SK-N-MC (cell line): ENCODE measurements around the gene STAG2.

ENCODE experiments used
- EZH2 ChIP-seq: fragments of 200-600 bp; sonication (generic); IDR thresholded peaks from one replicate; pipeline ENCODE4 v1.6.1; 2017; ENCODE audit warnings: antibody characterized with exemption
- FOXP2 ChIP-seq: optimal IDR thresholded peaks from 2 replicates; pipeline ENCODE3; 2011; ENCODE audit warnings: mild to moderate bottlenecking, moderate library complexity; ENCODE audit not compliant: insufficient read depth; ENCODE audit errors: extremely low read length, control extremely low read depth
- POLR2AphosphoS5 ChIP-seq: IDR thresholded peaks from 2 replicates; pipeline ENCODE4 v1.6.1; 2012; ENCODE audit warnings: mild to moderate bottlenecking, low read depth, low read length, borderline replicate concordance

DNA sequence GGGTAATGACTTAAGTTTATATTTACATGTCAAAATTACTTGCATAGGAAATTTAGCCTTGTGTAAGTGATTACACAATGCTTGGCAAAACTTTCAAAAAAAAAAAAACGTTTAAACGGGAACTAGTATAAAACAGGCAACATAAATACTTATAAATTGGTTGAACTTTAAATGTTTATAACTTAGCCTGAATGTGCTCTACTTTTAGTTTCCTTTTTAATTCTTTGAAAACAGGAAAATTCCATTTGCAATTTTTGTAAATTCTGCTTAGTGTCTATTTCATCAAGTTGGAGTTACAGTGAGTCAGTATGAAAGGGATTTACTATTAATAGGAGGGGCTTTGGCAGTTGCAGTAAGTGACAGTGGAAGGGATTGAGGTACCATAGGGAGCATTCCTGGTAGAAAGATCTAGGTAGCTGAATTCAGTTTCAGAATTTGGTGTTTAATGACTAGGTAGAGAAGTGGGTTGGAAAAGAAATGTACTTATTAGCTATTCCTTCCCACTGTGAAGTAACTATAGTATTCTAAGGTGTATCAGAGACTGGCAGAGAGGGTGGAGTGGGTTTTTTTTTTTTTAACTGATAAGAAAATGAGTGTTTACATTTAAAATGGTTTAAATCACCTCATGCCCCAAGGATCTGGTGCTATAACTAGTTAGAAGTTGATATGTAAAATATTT lies 2.8 kb downstream of the STAG2 start:
- TF ChIP-seq POLR2AphosphoS5, result no peak
- TF ChIP-seq EZH2, result no peak
- no peak for TF ChIP-seq FOXP2
